Epithelial cell of proximal tubule (primary cell): ENCODE data around the gene HCK. TPM values are rescaled to one million over a fixed set of nuclear protein-coding genes. Genes with fewer than 3 reads are reported as not detected.

Experiments
- DNase-seq: peaks from one replicate; pipeline ENCODE4 v3.0.0-alpha.2; 2011; ENCODE audit warnings: low read depth
- H3K4me3 ChIP-seq: 2 replicates; pipeline ENCODE4 v1.5.1; 2011; ENCODE audit warnings: low read depth, mild to moderate bottlenecking, low read length
- CTCF ChIP-seq: conservative IDR thresholded peaks from 2 replicates; pipeline ENCODE4 v1.5.1; 2012; ENCODE audit warnings: low read depth, mild to moderate bottlenecking, low read length
- total RNA-seq: library from RNA; depleted of rRNA; stranded (reverse); fragments of >200 nt; gene quantifications from 2 replicates; pipeline ENCODE4 v1.2.3, GENCODE V29; 2015

Gene HCK
- total RNA-seq, 1 donor from 2014 or later, result not detected

- no peak for DNase-seq
- TF ChIP-seq CTCF, result no peak
- H3K4me3 ChIP-seq, result no peak overlapping the region
Measured at GRCh38 chr20:32098786-32099185, 46.7 kb downstream of the HCK start.

- no peak for TF ChIP-seq CTCF
- no peak for DNase-seq
- H3K4me3 ChIP-seq, result peak overlapping the region; percentile 79
Measured at GRCh38 chr20:32108814-32109391, 56.9 kb downstream of the HCK start.

GRCh38 chr20:32109392-32110172 lies 57.5 kb downstream of the HCK start, which contains the start of gene TM9SF4:
Gene TM9SF4, plus strand, starts transcription at chr20:32109714. Its CDS starts 27 bp downstream, at chr20:32109741.
- peak within 1 kb of the TSS; percentile 79 for H3K4me3 ChIP-seq
- peak; percentile 79 for DNase-seq
- no peak for TF ChIP-seq CTCF

GRCh38 chr20:32110173-32110704 lies 58.2 kb downstream of the HCK start:
- H3K4me3 ChIP-seq, result peak overlapping the region; percentile 79
- no peak for TF ChIP-seq CTCF
- no peak for DNase-seq

- peak overlapping the region; percentile 79 for H3K4me3 ChIP-seq
- no peak for DNase-seq
- no peak for TF ChIP-seq CTCF
Measured at GRCh38 chr20:32110727-32111126, 58.7 kb downstream of the HCK start.

- no peak for TF ChIP-seq CTCF
- peak overlapping the region; percentile 79 for H3K4me3 ChIP-seq
- no peak for DNase-seq
Measured at GRCh38 chr20:32111156-32111686, 59.2 kb downstream of the HCK start.
